ENCODE results near the gene NRG2.

Gene NRG2

DNA sequence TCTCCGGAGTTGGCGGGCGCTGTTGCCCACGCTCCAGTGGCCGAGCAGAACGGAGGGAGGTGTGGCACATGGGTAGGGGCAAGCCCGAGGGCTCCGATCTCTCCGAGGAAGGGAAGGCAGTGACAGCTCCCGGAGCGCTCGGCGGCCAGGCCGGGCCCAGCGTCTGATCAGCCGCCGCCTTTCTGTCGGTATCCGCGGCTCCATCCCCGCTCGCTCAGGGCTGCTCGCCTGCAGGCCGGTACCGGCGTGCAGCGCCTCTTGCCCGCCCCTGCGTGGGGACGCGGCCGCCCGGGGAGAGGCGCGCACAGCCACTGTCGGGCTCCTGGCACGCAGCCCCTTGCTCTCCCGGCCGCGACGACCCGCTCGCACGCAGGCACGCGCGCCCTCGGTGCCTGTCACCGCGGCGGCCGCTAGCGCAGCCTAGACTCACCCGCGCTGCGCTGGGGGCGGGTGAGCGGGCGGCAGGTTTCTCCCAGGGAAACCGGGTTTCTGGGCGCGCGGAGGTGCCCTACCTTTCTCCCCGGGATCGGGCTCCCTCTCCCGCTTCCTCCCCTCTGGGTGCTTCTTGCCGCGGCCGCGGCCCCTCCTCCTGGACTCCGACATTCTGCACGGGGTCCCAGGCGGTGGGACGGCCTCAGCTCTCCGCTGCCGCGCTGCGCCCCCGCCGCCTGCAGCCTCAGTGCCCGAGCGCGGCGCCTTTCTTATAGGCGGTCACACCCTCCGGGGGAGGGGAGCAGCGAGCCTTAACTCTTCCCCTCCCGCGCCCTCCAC is 139.1 kb downstream of the NRG2 start:
- no peak for DNase-seq (ENCODE audit: low read depth)

DNA sequence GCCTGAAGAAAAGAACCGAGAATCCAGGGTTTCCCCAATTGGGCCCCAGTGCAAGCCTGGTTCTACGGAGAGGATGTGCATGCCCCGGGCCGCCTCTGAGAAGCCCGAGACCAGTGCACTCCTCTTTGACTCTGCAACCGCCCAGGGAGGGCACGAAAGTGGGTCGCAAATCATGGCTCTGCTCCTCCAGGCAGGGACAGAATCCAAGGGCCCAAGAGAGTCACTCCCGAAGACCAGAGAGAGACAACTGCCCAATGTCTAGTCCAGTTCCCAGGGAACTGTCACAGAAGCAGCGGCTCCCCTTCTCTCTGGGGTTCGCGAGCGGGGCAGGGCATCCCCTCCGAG is 139.7 kb downstream of the NRG2 start:
- DNase-seq (ENCODE audit: low read depth): no peak

DNA sequence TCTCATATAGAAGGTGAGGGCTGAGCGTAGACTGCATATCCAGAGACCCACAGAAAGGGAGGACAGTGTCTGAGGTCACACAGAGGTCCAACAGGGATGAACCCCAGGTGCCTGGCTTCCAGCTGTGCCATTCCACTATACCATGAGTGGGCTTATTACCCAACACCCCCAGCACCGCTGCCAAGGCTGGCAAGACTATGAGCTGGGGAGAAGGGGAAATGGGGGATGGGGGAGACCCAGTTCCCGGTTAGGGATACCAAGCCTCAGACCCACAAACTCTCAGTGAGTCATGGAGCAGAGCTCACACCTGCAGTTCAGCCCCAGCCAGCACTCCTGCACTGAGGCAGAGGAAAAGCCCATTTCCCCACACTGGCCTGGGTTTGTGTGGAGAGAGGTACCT is 141.1 kb downstream of the NRG2 start:
- no peak for DNase-seq (ENCODE audit: low read depth)

DNA sequence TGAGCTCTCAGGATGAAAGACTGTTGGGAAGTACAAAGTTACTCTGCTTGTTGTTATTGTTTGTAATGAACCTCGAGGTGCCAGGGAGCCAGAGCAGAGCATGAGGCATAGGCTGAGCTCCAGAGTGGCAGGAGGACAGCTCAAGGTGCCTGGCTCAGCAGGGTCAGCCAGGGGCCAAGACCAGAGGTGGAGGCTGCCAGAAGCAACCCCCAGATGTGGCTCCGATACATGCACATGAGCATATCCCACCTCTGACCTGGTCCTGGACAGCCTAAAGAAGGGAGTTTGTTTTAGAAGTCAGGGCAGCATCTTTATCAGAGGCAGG is 141.9 kb downstream of the NRG2 start:
- DNase-seq (ENCODE audit: low read depth): no peak

DNA sequence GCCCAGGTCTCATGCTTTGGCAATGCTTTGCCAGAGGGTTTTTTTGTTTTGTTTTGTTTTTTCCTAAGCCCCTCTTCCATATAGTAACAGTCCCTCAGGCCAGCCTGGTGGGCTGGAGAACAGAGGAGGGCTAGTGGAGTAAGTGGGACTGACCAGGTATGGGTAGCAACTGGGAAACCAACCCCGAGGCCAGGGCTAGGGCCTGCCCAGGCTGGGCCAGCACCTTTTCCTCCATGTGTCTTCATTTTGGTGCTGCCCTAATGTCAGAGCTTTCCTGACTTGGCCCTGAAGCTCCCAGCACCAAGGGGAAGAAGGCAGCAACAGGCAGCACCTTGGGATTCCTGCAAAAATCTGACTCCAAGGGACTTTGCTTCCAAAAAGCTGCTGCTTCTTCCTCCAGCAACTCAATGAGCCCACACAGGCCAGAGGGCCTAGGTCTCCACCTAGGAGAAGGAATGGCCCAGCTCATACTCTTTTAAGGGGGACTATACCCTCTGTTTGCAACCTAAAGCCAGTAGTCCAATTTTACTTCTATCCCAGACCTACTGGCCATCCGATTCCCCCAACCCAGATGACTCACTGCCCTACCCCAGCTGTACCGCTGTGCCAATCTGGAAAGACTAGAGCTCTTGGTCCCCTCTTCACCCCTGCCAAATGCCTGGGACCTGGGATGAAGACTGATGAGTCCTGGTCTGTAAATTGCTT is 142.4 kb downstream of the NRG2 start:
- no peak for DNase-seq (ENCODE audit: low read depth)

DNA sequence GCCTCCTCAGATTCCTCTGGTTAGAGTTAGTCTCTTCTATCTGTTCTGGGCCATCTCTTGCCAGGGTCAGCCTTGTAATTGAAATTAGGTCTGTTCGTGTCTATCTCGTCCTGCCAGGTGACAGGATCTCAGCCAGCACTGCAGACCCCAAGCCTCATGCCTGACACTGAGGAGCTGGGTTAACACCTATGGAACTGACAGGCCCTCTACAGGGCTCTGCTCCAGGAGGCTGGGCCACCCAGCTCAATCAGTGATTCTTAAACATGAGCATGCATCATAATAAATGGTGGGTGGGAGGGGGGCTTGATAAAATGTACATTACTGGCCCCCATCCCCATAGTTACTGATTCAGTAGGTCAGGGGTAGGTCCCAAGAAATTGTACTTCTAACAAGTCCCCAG is 144.1 kb downstream of the NRG2 start:
- DNase-seq (ENCODE audit: low read depth): no peak

DNA sequence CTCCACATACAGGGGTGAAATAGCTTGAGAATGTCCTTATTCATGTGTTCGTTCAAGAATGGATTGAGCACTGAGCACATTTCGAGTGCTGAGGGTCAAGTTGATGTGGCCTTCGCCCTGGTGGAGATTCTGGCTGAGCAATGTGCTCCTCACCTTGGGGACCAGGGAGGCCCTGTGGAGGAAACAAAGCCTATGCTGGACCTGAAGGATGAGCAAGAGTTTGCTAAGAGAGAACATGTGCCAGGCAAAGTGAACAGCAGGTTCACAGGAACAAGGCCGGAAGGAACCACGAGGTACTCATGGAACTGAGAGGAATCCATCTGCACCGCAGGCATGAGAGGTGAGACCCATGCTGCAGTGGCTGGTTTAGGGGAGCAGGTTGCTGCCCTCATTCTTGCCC is 145.1 kb downstream of the NRG2 start:
- DNase-seq (ENCODE audit: low read depth): no peak

DNA sequence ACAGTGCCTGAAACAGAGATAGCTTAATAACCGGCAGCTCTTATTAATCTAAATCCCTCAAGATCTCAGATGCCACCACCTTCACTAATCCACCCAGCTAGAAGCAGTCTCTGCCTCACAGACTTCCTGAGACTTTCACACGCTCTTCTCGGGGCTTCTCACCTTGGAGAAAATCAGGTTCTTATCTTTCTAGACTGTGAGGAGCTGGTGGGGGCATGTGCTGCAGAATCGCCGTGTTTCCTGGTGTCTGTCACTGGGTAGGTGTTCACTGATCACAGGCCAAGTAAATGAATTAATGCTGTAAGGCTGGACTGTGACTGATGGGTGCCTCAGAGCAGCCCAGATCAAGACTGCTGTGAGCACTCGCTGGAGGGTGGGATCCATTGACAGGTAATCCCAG is 145.8 kb downstream of the NRG2 start:
- DNase-seq (ENCODE audit: low read depth): no peak

DNA sequence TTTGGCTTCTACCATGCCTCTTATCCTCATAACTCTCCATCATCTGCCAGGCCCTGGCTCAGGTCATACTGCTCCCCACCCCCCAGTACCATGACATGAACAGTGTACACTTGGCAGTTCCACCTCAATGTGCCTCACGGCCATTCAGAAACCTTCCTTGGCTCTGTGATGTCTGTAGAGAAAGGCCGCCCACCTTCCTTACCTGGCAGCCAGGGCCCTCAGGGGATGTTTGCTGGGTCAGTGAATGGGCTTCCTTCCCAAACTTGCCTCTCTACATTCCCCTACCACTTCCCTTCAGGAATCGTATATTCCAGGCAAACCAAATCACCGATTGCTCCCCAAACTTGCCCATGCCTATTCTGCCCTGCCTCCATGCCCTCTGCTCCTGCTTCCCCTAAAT is 146.4 kb downstream of the NRG2 start:
- DNase-seq (ENCODE audit: low read depth): no peak

DNA sequence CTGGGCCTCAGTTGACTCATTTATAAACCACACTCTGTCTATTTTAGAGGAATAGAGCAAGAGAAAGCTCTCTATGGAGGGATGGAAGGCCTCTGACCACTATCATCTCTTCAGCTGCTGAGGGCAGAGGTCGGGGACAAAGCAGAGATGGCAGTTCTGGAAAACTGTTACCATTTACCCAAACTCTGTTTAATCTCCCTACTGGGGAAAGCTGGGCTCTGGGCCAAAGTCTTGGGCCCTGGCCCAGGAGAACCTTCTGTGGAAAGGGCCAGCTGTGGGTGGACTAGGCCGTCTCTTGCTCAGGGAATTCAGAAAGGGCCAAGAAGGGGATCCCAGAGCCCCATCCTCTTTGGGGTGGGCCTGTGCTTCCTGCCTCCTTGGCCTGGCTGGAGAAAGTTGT is 147.5 kb downstream of the NRG2 start:
- DNase-seq (ENCODE audit: low read depth): no peak

DNA sequence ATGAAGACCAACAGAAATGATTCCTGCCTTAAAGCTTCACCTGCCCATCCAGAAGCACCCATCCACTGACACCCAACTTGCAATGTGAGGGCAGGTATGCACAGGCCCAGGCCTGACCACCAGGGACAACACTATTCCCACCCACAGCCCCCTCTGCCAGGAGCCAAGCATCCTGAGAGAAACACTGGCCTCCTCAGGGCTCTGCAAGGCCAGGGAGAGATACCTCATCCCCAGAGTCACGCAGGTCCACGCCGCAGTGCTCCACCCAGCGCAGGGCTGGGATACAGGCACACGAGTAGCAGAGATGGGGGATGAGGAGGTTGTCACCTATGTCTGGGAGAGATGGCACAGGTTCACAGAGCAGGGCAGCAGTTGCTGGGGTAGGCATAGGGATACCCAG is 148.1 kb downstream of the NRG2 start:
- no peak for DNase-seq (ENCODE audit: low read depth)

DNA sequence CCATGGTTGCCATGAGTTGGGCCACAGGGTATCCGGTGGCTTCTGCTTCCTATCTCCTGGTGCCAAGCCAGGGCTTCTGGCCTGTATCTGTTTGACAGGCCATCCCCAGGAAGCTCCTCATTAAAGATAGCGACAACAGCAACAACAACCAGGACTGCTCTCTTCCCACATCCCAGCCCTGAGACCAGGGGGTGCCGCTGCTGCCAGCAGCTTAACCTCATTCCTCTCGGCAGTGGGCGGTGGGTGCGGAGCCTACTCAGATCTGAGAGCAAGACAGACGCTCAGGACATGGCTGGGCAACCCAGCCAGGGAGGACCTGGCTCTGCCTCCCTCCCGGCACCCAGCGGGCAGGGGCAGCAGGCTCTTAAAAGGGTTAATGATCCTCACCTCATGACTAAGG is 149.2 kb downstream of the NRG2 start:
- DNase-seq (ENCODE audit: low read depth): no peak

DNA sequence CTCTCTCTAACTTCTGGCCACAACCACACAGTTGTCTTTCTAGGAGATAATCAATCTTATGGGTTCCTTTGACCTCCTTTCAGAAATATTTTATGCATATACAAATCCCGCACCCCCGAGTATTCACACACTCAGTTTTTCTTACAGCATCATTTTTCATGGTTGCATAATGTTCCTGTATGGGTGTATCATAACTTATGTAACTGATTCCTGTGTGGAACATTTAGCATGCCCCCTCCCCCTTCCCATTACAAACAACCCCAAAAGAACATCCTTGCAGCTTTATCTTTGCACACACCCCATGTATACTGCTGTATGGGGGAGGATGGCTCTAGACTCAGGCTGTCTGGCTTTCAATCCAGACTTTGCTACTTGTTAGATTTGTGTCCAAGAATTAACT is 153.7 kb downstream of the NRG2 start:
- DNase-seq (ENCODE audit: low read depth): no peak

DNA sequence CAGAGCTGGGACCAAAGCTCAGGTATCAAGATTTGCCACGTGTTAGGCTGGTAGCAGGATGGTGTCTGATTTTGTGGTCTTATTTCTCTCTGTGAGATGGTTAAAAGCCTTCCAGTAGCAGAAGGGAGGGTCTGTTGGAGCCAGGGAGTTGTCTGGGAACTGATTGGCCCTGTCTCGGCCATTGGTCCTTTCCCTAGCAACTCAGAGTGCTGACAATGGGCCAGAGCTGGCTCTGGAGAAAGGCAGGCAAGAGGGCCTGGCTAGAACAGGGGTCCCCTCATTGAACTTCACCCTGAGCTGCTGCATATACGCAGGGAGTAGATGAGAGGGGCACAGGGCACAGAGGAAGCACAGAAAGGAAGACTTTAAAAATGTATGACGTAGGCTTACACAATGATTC is 154.7 kb downstream of the NRG2 start:
- DNase-seq (ENCODE audit: low read depth): no peak

DNA sequence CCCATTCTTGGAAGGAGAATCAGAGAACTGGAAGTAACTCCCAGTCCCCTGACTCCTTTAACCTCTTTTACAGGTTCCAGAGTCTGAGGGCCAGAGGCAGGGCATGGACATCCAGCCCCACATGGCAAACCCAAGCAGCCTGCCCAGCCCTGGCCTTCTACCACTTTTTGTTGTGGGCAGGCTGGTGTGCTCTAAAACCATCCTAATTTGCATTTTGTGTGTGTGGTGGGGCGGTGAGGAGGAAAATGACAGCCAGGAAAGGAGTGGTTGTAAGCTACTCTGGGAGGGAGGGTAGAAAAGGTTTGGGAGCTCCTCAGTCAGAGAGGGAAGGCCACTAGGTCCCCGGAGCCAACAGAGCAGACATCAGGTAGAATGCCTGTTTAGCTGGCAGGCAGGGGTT is 156.9 kb downstream of the NRG2 start:
- DNase-seq (ENCODE audit: low read depth): no peak

DNA sequence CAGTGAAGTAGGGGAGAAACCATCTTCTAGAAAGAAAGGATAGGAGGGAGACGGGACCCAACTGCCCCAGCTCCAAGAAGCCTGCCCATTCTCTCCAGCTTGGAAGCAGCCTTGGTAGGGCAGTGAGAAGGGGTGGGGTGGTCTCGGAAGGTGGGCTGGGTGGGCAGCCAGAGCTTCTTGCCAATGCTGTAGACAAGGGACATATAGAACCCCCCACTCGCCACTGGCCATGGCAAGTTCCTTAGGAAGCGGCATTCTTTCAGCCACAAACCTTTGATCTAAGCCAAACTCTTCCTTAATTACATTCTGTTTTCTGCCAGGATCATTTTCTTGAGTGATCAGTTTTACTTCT is 157.3 kb downstream of the NRG2 start:
- no peak for DNase-seq (ENCODE audit: low read depth)

DNA sequence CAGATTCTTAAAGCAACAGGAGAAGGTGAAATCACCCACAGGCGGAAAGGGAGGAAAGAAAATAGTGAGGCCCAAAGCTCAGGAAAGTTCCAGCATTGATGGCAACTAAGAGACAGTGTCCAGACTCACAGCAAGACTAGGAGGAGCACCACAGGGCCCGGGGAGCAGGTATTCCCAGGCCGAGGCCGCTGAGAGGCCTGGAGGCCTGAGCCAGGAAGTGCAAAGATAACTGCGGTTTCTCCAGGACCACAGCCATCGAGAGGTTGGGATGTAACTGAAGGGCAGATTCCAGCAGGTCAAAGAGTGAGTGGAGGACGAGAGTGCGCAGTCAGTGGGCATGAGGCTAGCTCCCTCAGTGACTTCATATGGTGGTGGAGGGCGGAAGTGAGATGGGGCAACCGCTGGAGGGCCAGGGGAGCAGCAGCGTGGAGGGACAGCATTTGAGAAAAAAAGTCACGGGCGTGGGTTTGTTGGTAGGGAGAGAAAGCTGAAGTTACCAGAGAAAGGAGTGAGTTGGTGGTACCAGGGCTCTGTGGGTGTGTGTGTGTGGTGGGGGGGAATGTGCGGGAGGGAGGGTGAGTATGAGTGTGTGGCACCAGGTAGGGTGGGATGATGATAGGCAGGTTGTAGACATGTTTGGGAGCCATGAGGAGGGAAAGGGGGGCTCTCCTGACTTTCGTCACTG is 157.8 kb downstream of the NRG2 start:
- no peak for DNase-seq (ENCODE audit: low read depth)

DNA sequence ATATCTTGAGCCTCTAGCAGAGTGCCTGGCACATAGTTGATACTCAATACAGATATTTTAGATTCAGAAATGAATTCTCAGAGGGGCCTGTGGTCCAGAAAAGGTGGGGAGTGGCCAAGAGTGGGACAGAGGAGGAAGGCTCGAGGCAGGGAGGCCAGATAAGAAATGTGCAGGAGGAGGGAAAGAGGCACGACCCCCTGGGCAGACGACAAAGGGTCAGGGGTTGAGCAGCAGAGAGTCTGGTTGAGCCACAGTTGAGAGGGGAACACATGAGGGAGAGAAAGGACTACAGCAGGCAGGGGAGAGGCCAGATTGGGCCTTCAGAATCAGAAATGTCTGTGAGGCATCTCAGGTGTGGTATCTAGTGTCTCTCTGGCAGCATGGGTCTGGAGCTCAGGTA is 158.4 kb downstream of the NRG2 start:
- DNase-seq (ENCODE audit: low read depth): no peak

DNA sequence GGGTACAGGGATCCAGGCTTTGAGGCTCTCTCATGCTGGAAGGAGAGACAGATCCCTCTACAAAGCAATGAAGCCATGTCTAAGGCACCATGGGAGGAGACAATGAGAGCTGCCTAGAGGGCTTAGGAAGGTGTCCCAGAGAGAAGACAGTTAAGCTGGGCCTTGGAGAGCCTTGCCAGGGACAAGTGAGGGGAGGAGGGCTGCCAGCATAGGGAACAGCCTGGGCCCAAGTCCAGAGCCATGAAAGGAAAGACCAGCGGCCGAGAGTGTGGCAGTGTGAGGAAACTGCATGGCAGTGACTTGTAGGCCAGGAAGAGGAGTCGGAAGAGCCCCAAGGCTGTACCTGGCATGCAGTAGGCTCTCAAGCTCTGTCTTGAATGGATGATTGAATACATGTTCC is 159.0 kb downstream of the NRG2 start:
- no peak for DNase-seq (ENCODE audit: low read depth)

DNA sequence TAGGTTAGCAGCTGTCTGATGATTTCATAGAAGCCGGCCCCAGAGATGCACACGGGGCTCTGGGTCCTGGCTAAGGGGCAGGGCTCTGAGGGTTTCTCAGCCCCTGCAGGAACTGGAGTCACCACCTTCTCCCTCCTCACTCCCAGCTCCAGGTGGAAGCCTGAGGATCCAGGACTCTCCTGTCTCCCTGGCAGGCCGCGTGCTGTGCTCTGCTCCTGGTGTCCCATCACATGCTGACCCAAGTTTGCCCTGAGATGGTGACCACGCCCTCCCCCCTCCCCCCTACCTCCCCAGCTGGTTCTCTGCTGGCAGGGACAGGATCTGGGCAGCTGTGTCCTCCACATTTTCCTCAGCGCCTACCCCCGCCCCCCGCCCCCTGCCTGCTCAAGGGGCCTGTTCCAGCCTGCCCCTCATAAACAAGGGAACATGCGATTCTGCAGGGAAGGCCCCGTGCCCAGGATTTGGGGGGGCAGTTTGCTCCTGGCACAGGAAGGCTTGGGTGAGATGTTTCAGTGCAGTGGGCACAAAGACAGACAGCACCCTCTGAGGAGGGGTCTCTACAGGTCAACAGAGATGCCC is 160.0 kb downstream of the NRG2 start:
- DNase-seq (ENCODE audit: low read depth): no peak

DNA sequence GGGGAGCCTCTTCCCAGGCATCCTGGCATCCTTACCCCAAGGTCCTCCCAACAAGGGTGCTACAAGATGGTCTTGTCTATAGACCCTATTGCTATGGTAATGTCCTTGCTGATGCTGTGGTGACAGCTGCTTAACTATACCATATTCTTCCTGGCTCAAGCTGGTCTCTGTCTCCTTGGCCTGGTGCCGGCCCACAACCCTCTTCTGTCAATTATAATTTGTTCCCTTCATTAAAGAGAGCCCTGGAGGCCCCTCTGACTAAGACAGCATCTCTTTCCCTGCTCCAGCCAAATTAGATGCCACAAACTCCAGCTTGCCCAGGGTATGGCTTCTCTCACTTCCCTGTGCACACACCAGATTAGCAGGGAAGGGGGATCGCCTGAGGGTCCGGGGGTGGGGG is 160.8 kb downstream of the NRG2 start:
- DNase-seq (ENCODE audit: low read depth): no peak

DNA sequence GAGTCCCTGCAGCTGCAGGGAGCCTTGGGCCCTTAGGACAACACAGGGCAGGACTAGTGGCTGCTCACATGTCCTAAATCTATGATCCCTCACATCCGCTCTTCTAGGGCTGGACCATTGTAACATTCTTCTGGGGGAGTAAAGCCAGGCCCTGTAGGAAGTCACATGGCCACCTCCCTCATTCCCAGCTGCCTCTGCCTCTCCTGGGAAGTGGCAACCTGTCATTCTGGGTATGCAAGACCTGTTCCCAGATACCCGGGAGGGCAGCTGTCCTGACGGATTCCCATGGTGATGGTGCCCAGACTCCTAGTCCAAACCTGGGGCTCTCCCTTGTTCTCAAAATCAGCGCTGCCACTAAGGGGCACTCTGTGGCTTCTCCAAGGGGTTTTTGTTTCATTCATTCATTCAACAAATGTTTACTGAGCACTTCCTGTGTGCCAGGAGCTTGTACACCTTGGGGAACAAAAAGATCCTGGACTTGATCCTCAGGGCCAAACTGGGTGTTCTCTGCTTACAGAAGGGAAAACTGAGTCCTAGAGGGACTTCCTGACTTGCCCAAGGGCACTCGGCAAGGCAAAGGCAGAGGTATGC is 161.9 kb downstream of the NRG2 start:
- DNase-seq (ENCODE audit: low read depth): no peak
